Measurements from ENCODE around the gene OR52W1.

DNA sequence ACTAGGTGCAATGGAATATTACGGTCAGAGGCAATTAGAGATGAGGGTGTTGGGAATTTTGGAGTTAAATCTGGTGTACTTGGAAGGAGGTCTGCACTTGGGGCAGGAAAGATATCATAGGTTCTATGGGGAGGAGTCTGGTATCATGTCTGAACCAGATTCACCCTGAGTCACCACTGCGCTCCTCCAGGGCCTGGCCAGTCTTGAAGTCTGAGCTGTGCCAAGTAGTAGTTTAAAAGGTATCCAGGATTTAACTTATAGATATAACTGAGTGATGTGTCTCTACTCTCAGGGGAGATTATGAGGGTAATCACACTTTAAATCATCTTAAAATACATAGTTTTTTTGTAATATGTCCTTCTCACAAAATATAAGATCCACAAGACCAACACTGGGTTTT is 46.5 kb downstream of the OR52W1 start:
- TF ChIP-seq CEBPB (IDR thresholded peaks at IDR 0.05), result no peak
- TF ChIP-seq, protein P1, sequence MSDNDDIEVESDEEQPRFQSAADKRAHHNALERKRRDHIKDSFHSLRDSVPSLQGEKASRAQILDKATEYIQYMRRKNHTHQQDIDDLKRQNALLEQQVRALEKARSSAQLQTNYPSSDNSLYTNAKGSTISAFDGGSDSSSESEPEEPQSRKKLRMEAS (IDR thresholded peaks at IDR 0.05), result no peak
- no peak for TF ChIP-seq EP300 (IDR thresholded peaks at IDR 0.05; ENCODE audit: borderline replicate concordance)
- no peak for TF ChIP-seq NFIC (IDR thresholded peaks at IDR 0.05)
- TF ChIP-seq ZBTB7A (IDR thresholded peaks at IDR 0.05; ENCODE audit: low read depth), result no peak
- no peak for TF ChIP-seq RAD21 (IDR thresholded peaks at IDR 0.05; ENCODE audit: low read depth)
- TF ChIP-seq YY1 (IDR thresholded peaks at IDR 0.05; ENCODE audit: low read depth), result no peak
- TF ChIP-seq TEAD4 (IDR thresholded peaks at IDR 0.05), result no peak
- no peak for TF ChIP-seq CREB1 (IDR thresholded peaks at IDR 0.05; ENCODE audit: low read depth)
